Liver (tissue), 9 donors: ENCODE data around the gene PALM3. TPM values are rescaled to one million over a fixed set of nuclear protein-coding genes. Genes with fewer than 3 reads are reported as not detected.
A peak's percentile ranks its signal among the peaks of the same experiment; 100 is the strongest.

ENCODE experiments used
- DNase-seq: peaks from one replicate; pipeline ENCODE4 v3.0.0-alpha.2; 2017; ENCODE audit warnings: low spot score
- H3K27ac ChIP-seq, 2 donors: one replicate each; pipeline ENCODE4 v1.7.0; 2013; ENCODE audit warnings: inconsistent platforms in 2 of 2, low read length in 2 of 2, control low read depth in 1 of 2, low read depth in 1 of 2, mild to moderate bottlenecking in 1 of 2
- H3K27me3 ChIP-seq, 4 donors: one replicate each; pipeline versions ENCODE4 v1.6.1 to v1.7.0; 2013; ENCODE audit warnings: low read length in 3 of 4, inconsistent platforms in 1 of 4, mild to moderate bottlenecking in 1 of 4, moderate library complexity in 1 of 4; ENCODE audit not compliant: control insufficient read depth in 4 of 4, insufficient read depth in 4 of 4
- H3K36me3 ChIP-seq, 4 donors: one replicate each; pipeline versions ENCODE4 v1.6.1 to v1.7.0; 2013; ENCODE audit warnings: low read length in 3 of 4, mild to moderate bottlenecking in 3 of 4, low read depth in 1 of 4, moderate library complexity in 1 of 4; ENCODE audit not compliant: control insufficient read depth in 4 of 4, insufficient read depth in 3 of 4
- H3K4me1 ChIP-seq, 4 donors: one replicate each; pipeline versions ENCODE4 v1.6.1 to v1.7.0; 2013; ENCODE audit warnings: low read length in 3 of 4, mild to moderate bottlenecking in 3 of 4, moderate library complexity in 1 of 4; ENCODE audit not compliant: control insufficient read depth in 4 of 4, insufficient read depth in 4 of 4
- H3K4me3 ChIP-seq, 3 donors: one replicate each; pipeline versions ENCODE4 v1.6.1 to v1.7.0; 2013; ENCODE audit warnings: low read length in 3 of 3, control low read depth in 1 of 3, low read depth in 1 of 3, mild to moderate bottlenecking in 1 of 3
- H3K9ac ChIP-seq, 2 donors: one replicate each; pipeline ENCODE4 v1.7.0; 2013; ENCODE audit warnings: low read length in 2 of 2, mild to moderate bottlenecking in 2 of 2, moderate library complexity in 2 of 2, control low read depth in 1 of 2, low read depth in 1 of 2
- H3K9me3 ChIP-seq, 4 donors: one replicate each; pipeline versions ENCODE4 v1.6.1 to v1.7.0; 2013; ENCODE audit warnings: low read length in 3 of 4; ENCODE audit not compliant: control insufficient read depth in 4 of 4
- ATF3 ChIP-seq: IDR thresholded peaks from 2 replicates; pipeline ENCODE4 v1.6.1; 2016; ENCODE audit warnings: antibody characterized with exemption
- EGR1 ChIP-seq, 2 donors: IDR thresholded peaks; 2 replicates each; pipeline ENCODE4 v1.6.1; 2016 to 2018; ENCODE audit warnings: antibody characterized with exemption in 2 of 2, low read depth in 2 of 2
- FOXA1 ChIP-seq: IDR thresholded peaks from 2 replicates; pipeline ENCODE4 v1.6.1; 2016; ENCODE audit warnings: antibody characterized with exemption
- FOXA2 ChIP-seq: IDR thresholded peaks from 2 replicates; pipeline ENCODE4 v1.6.1; 2016; ENCODE audit warnings: antibody characterized with exemption
- GABPA ChIP-seq, 2 donors: IDR thresholded peaks in 1 of 2; conservative IDR thresholded peaks in 1 of 2; 2 replicates each; pipeline ENCODE4 v1.6.1; 2016; ENCODE audit warnings: antibody characterized with exemption in 2 of 2, mild to moderate bottlenecking in 1 of 2, moderate library complexity in 1 of 2
- HNF4A ChIP-seq, 2 donors: conservative IDR thresholded peaks; 2 replicates each; pipeline ENCODE4 v1.6.1; 2016; ENCODE audit warnings: antibody characterized with exemption in 2 of 2, mild to moderate bottlenecking in 2 of 2
- HNF4G ChIP-seq: IDR thresholded peaks from 2 replicates; pipeline ENCODE4 v1.6.1; 2016; ENCODE audit warnings: antibody characterized with exemption
- JUND ChIP-seq, 2 donors: IDR thresholded peaks; 2 replicates each; pipeline ENCODE4 v1.6.1; 2016; ENCODE audit warnings: antibody characterized with exemption in 2 of 2
- NR2F2 ChIP-seq: IDR thresholded peaks from 2 replicates; pipeline ENCODE4 v1.6.1; 2016; ENCODE audit warnings: antibody characterized with exemption
- RAD21 ChIP-seq, 2 donors: IDR thresholded peaks; 2 replicates each; pipeline ENCODE4 v1.6.1; 2016; ENCODE audit warnings: antibody characterized with exemption in 2 of 2, mild to moderate bottlenecking in 2 of 2
- REST ChIP-seq: IDR thresholded peaks from 2 replicates; pipeline ENCODE4 v1.6.1; 2016; ENCODE audit warnings: antibody characterized with exemption, mild to moderate bottlenecking
- RXRA ChIP-seq, 2 donors: IDR thresholded peaks; 2 replicates each; pipeline ENCODE4 v1.6.1; 2017 to 2018; ENCODE audit warnings: antibody characterized with exemption in 2 of 2, mild to moderate bottlenecking in 1 of 2
- SP1 ChIP-seq: IDR thresholded peaks from 2 replicates; pipeline ENCODE4 v1.6.1; 2018; ENCODE audit warnings: antibody characterized with exemption, mild to moderate bottlenecking
- TAF1 ChIP-seq: conservative IDR thresholded peaks from 2 replicates; pipeline ENCODE4 v1.6.1; 2016; ENCODE audit warnings: antibody characterized with exemption, mild to moderate bottlenecking
- YY1 ChIP-seq: IDR thresholded peaks from 2 replicates; pipeline ENCODE4 v1.6.1; 2016; ENCODE audit warnings: antibody characterized with exemption, mild to moderate bottlenecking
- WGBS: extraction: QIAGEN DNeasy Blood & Tissue Kit; methylation state at CpG from one replicate; pipeline ENCODE4 v1.1.7; 2013; 5-methylcytosine and 5-hydroxymethylcytosine counted together
- polyA plus RNA-seq, 2 donors: library from polyadenylated mRNA; stranded (reverse) in 1 of 2; unstranded in 1 of 2; fragments of 200-250 nt in 1 of 2; fragments of >200 nt in 1 of 2; fragmentation: Nextera tagmentation in 1 of 2; extraction: Ambion mirVana in 1 of 2; gene quantifications; one replicate each; pipeline versions ENCODE4 v1.2.1 to v1.2.3, GENCODE V29; 2013 to 2015
- total RNA-seq, 2 donors: library from RNA; depleted of rRNA; stranded (reverse); fragments of >200 nt; gene quantifications; one replicate each; pipeline ENCODE4 v1.2.3, GENCODE V29; 2014
- TF ChIP-seq, protein P1 (sequence below): fragments of 150-350 bp; IDR thresholded peaks from 2 replicates; pipeline ENCODE4 v1.5.1; 2017; ENCODE audit warnings: improper control_type of control experiment, low read depth, low read length; ENCODE audit not compliant: missing input control
- TF ChIP-seq, protein P2 (sequence below): IDR thresholded peaks from 2 replicates; pipeline ENCODE4 v1.6.1; 2016; ENCODE audit warnings: antibody characterized with exemption
- TF ChIP-seq, protein P3 (sequence below): IDR thresholded peaks from 2 replicates; pipeline ENCODE4 v1.6.1; 2016; ENCODE audit warnings: antibody characterized with exemption
- donor health status: healthy.
- donor health status: healthy.
- donor health status: healthy.
- donor health status: healthy.
- donor health status: healthy.

The PALM3 gene
- total and polyA plus RNA-seq, 4 donors, result 1.4 to 17.9 (median 5.9) TPM

DNA sequence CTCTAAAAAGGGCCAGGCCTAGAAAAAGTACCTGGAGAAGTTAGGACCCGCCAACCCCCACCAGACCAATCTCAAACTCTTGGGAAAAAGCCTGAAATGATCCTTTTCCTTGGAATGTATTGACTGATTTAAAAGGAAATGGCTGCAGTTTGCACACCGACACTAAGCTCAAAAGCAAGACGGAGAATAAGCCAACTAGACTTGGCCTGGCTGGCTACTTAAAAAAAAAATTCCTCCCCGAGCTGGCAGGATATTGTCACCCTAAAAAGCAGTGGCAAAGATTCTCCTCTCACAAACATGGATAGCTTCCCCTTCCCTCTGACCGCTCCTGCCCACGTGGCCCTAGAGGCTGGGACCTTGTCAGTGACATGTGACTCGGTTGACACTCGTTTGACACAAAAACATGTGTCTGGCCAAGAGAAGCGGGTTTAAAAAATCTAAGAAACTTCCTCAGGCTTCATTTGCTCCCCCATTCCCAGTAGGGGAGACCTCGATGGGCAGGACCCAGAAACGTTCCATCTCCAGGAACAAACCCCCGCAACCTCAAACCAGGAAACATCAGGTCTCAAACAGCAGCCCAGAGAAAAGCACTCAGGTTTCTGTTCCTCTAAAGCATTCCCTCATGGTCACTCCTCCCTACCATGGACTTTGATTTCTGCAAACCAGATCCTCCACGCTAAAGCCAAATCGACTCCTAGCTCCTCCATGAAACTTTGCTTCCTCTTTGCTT, 57.1 kb downstream of the PALM3 start:
- H3K9ac ChIP-seq, result peak overlapping the region; percentile 21 to 48
- H3K4me3 ChIP-seq, result peak overlapping the region; percentile 52 to 83 (median 58)
- 11% methylated on average over 14 of the region's 14 CpGs for WGBS
- peak; percentile 61 to 81 for TF ChIP-seq HNF4A (conservative IDR thresholded peaks at IDR 0.05)
- peak; percentile 46 for TF ChIP-seq HNF4G
- TF ChIP-seq TAF1, result peak; percentile 51
- TF ChIP-seq RAD21 (IDR thresholded peaks at IDR 0.05), result peak in 1 of 2 donors; percentile 21
- peak; percentile 78 for TF ChIP-seq YY1
- peak in 1 of 2 donors; percentile 36 for TF ChIP-seq GABPA (IDR thresholded peaks at IDR 0.05 in 1 of 2, conservative IDR thresholded peaks at IDR 0.05 in 1 of 2)
- TF ChIP-seq NR2F2, result no peak
- TF ChIP-seq ATF3, result no peak
- TF ChIP-seq FOXA1, result no peak
- TF ChIP-seq RXRA (IDR thresholded peaks at IDR 0.05), result peak; percentile 29 to 47
- TF ChIP-seq JUND (IDR thresholded peaks at IDR 0.05), result peak; percentile 27 to 46
- TF ChIP-seq, protein P1, sequence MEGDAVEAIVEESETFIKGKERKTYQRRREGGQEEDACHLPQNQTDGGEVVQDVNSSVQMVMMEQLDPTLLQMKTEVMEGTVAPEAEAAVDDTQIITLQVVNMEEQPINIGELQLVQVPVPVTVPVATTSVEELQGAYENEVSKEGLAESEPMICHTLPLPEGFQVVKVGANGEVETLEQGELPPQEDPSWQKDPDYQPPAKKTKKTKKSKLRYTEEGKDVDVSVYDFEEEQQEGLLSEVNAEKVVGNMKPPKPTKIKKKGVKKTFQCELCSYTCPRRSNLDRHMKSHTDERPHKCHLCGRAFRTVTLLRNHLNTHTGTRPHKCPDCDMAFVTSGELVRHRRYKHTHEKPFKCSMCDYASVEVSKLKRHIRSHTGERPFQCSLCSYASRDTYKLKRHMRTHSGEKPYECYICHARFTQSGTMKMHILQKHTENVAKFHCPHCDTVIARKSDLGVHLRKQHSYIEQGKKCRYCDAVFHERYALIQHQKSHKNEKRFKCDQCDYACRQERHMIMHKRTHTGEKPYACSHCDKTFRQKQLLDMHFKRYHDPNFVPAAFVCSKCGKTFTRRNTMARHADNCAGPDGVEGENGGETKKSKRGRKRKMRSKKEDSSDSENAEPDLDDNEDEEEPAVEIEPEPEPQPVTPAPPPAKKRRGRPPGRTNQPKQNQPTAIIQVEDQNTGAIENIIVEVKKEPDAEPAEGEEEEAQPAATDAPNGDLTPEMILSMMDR, result no peak
- TF ChIP-seq FOXA2, result no peak
- TF ChIP-seq SP1, result peak; percentile 92
- TF ChIP-seq, protein P2, sequence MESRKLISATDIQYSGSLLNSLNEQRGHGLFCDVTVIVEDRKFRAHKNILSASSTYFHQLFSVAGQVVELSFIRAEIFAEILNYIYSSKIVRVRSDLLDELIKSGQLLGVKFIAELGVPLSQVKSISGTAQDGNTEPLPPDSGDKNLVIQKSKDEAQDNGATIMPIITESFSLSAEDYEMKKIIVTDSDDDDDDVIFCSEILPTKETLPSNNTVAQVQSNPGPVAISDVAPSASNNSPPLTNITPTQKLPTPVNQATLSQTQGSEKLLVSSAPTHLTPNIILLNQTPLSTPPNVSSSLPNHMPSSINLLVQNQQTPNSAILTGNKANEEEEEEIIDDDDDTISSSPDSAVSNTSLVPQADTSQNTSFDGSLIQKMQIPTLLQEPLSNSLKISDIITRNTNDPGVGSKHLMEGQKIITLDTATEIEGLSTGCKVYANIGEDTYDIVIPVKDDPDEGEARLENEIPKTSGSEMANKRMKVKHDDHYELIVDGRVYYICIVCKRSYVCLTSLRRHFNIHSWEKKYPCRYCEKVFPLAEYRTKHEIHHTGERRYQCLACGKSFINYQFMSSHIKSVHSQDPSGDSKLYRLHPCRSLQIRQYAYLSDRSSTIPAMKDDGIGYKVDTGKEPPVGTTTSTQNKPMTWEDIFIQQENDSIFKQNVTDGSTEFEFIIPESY, result no peak
- TF ChIP-seq REST, result peak; percentile 27
- peak in 1 of 2 donors; percentile 11 for TF ChIP-seq EGR1 (IDR thresholded peaks at IDR 0.05; ENCODE audit: low read depth in 2 of 2)
- TF ChIP-seq, protein P3, sequence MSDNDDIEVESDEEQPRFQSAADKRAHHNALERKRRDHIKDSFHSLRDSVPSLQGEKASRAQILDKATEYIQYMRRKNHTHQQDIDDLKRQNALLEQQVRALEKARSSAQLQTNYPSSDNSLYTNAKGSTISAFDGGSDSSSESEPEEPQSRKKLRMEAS, result peak; percentile 80
- DNase-seq, result no peak
- H3K27ac ChIP-seq, result peak overlapping the region; percentile 93 to 96
- H3K4me1 ChIP-seq, result peaks cover 6 to 15% (median 10%) of the 10 kb centered on the region in 4 donors
- H3K9me3 ChIP-seq, result no peaks in the 10 kb centered on the region
- no peaks in the 10 kb centered on the region for H3K27me3 ChIP-seq
- H3K36me3 ChIP-seq, result peaks cover 0 to 2% (median 0%) of the 10 kb centered on the region in 4 donors

Other genes starting within 250 kb of the PALM3 start
- not detected for gene NANOS3, start 184.9 kb downstream of the PALM3 start, total RNA-seq
- not detected for gene NANOS3, start 184.9 kb downstream of the PALM3 start, polyA plus RNA-seq
- gene BRME1, start 156.0 kb downstream of the PALM3 start, total RNA-seq, result 1 to 10 TPM in 1 of 2 donors, under 1 TPM in 1; 0.42 to 5.3 TPM
- gene BRME1, start 156.0 kb downstream of the PALM3 start, polyA plus RNA-seq, result under 1 TPM; 0.46 to 0.51 TPM
- 10 to 100 TPM in 1 of 2 donors, 1 to 10 TPM in 1; 7.4 to 12.0 TPM for gene CC2D1A, start 155.9 kb downstream of the PALM3 start, total RNA-seq
- 10 to 100 TPM in 1 of 2 donors, 1 to 10 TPM in 1; 8.4 to 11.5 TPM for gene CC2D1A, start 155.9 kb downstream of the PALM3 start, polyA plus RNA-seq
- not detected for gene PODNL1, start 123.7 kb downstream of the PALM3 start, total RNA-seq
- gene PODNL1, start 123.7 kb downstream of the PALM3 start, polyA plus RNA-seq, result under 1 TPM in 1 of 2 donors, not detected in 1; 0.30 TPM
- gene DCAF15, start 109.6 kb downstream of the PALM3 start, total RNA-seq, result 10 to 100 TPM in 1 of 2 donors, 1 to 10 TPM in 1; 3.8 to 10.4 TPM
- gene DCAF15, start 109.6 kb downstream of the PALM3 start, polyA plus RNA-seq, result 1 to 10 TPM; 2.6 to 7.3 TPM
- 1 to 10 TPM; 3.7 to 5.6 TPM for gene RFX1, start 55.8 kb downstream of the PALM3 start, total RNA-seq
- 1 to 10 TPM; 1.8 to 3.3 TPM for gene RFX1, start 55.8 kb downstream of the PALM3 start, polyA plus RNA-seq
- not detected for gene RLN3, start 33.9 kb downstream of the PALM3 start, total RNA-seq
- not detected for gene RLN3, start 33.9 kb downstream of the PALM3 start, polyA plus RNA-seq
- 1 to 10 TPM; 1.9 to 2.8 TPM for gene IL27RA, start 30.3 kb downstream of the PALM3 start, total RNA-seq
- 1 to 10 TPM; 1.0 to 1.2 TPM for gene IL27RA, start 30.3 kb downstream of the PALM3 start, polyA plus RNA-seq
- gene MISP3, start 10.7 kb upstream of the PALM3 start, total RNA-seq, result 1 to 10 TPM in 1 of 2 donors, under 1 TPM in 1; 0.28 to 3.8 TPM
- gene MISP3, start 10.7 kb upstream of the PALM3 start, polyA plus RNA-seq, result 1 to 10 TPM; 1.8 to 3.9 TPM
- gene C19orf67, start 23.7 kb upstream of the PALM3 start, total RNA-seq, result under 1 TPM in 1 of 2 donors, not detected in 1; 0.25 TPM
- not detected for gene C19orf67, start 23.7 kb upstream of the PALM3 start, polyA plus RNA-seq
- 10 to 100 TPM in 1 of 2 donors, 1 to 10 TPM in 1; 6.4 to 33.0 TPM for gene SAMD1, start 28.7 kb upstream of the PALM3 start, total RNA-seq
- gene SAMD1, start 28.7 kb upstream of the PALM3 start, polyA plus RNA-seq, result 10 to 100 TPM in 1 of 2 donors, 1 to 10 TPM in 1; 2.1 to 11.7 TPM
- 10 to 100 TPM; 28.5 to 51.9 TPM for gene PRKACA, start 55.7 kb upstream of the PALM3 start, total RNA-seq
- 10 to 100 TPM; 15.5 to 72.4 TPM for gene PRKACA, start 55.7 kb upstream of the PALM3 start, polyA plus RNA-seq
- gene ASF1B, start 74.5 kb upstream of the PALM3 start, total RNA-seq, result 10 to 100 TPM in 1 of 2 donors, under 1 TPM in 1; 0.25 to 20.5 TPM
- 1 to 10 TPM in 1 of 2 donors, under 1 TPM in 1; 0.63 to 2.6 TPM for gene ASF1B, start 74.5 kb upstream of the PALM3 start, polyA plus RNA-seq
- 1 to 10 TPM in 1 of 2 donors, under 1 TPM in 1; 0.56 to 1.6 TPM for gene ADGRL1, start 144.1 kb upstream of the PALM3 start, total RNA-seq
- under 1 TPM; 0.14 to 0.50 TPM for gene ADGRL1, start 144.1 kb upstream of the PALM3 start, polyA plus RNA-seq